Glomerular visceral epithelial cell (primary cell): ENCODE data around the gene ADAMTS12.

Experiments
- DNase-seq: peaks from one replicate; pipeline ENCODE4 v3.0.0-alpha.2; 2016; ENCODE audit errors: extremely low spot score

ADAMTS12 gene

DNA sequence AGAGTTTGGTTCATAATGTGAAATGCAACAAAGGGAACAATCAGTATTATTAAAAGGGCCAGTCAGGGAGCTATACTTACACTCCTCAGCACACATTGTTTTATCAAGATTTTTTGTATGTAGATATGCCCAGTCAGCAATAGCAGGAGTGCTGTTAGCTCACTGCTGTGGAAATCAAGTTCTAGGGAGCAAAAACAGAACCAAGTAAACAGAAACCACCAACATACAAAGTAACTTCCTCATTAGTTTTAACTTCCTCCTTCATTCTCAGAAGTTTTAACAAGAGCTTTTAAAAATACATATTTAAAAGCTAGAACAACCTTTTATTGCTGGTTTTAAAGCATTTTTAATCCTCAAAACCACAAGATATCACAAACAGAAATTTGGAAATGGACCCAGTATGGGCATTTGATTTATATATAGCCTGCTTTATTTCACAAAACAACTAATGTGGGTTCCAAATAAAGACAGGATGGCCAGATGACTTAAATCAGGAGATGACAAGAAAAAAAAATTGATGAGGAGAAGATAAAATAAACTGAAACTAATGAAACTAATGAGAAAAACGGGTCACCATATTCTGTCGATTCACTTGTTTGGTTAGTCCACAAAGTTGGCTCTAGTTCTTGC lies 178.5 kb downstream of the ADAMTS12 start:
- DNase-seq = no peak

- DNase-seq = no peak
Measured at GRCh38 chr5:33712664-33713063, 179.1 kb downstream of the ADAMTS12 start.

DNA sequence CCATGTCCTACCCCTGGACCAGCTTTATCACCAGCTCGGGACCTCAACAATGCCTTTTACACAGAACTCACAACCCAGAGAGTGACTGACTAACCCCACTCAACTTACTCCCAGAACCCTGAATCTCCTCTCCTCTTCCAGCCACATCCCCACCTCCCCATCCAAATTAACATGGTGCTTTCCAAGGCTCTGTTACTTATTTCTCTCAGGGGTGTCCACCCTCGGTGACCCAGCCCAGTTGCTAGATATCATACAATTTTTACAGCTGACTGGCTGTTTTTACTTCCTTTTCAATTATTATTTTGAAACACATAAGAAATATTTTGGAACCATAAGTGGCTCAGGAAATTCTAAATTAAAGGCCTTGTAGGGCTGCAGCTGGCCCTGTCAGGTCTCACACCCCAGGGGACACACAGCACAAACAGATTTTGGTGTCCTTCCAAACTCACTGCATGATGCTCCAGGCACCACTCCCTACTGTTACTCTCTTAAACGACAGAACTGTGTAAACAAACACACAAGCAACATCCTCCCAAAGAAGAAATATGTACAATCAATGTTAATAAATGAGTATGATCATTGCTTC lies 180.6 kb downstream of the ADAMTS12 start:
- DNase-seq = no peak

DNA sequence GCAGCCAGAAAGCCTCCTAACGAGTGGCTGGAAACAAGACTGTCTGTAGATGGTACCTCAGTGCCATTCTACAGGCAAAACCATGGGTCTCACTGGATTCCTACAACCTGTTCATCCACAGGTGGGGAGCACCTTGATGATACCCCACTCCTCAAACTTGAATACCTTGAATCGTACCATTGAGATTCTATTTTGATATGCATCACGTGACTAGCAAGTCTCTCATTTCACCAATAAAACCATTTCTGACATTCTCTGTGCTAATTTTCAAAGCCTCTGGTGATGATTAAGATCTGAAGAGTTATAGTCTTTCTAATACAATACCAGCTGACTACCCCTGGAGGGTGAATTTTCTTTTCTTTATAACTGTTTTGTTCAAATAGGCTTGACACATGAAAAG lies 188.9 kb downstream of the ADAMTS12 start:
- no peak for DNase-seq

DNA sequence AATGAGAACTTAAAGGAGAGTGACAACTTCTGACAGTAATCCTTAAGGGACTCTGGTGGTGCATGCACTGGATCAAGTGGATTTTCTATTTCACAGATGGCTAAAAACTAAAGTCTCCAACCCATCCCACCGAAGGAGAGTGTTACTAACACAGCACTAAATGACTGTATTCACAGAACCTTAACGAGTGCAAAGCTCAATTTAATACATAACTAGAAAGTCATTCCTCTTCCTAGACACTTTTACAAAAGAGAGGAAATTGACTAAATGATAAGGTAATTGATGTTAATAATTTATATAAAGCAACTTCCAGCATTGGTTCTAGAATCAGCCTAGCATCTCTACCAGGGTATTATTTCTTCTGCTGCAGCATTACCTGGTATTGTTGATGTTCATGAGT lies 189.8 kb downstream of the ADAMTS12 start:
- DNase-seq = no peak

DNA sequence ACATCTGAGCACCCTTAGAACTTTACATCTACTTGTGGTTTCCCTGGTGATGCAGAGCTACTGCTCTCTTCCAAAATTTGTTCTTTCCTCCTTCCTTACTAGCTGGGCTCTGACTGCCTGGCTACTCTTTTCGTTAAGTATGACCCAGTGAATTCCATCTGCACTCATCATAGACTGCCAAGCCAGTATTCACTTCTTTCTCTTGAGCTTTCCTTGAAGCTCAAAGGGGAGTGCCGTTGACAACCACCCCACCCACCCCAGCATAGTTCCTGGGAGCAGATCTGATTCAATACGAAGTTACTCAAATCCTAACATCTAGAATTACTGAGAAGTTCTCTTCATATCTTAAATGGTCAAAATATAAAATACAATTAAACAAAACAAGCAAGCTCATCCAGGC lies 190.5 kb downstream of the ADAMTS12 start:
- DNase-seq = no peak

DNA sequence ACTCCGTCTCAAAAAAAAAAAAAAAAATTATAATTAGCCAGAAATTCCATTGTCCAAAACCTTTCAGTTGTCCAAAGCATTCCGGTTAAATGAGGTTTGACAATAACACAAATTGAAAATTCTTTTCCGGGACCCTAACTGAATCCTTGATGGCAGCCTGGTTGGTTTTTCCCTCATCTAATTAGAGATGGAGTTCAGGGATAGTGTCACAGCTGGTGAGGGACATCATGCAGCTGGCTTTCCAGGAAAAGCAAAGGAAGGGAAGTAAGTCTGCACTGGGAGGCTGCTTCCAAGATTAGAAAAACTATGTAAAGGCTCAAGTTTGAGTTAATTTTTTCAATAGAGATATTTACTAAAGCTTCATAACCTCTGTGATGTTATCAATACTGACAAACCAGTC lies 195.4 kb downstream of the ADAMTS12 start:
- DNase-seq = no peak

- no peak for DNase-seq
Measured at GRCh38 chr5:33692980-33693379, 198.8 kb downstream of the ADAMTS12 start.

DNA sequence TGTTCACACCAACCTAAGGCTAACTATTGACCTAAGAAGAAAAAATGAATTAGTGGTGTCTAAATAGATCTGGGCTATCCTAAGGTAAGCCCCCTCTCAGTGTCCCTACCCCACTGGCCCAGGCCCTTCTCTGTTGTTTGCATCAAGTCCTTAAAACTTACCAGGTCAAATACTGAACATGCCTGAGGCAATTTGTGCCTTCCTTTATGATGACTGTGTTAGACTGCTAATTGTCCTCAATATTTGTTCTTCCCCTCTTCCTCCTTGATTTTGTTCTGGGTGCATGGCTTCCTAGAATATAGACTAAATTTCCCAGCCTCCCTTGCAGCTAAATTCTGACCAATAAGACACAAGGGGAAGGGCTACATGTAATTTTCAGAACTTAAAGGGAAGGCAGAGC lies 199.9 kb downstream of the ADAMTS12 start:
- DNase-seq = no peak

- peak; percentile 68 for DNase-seq
Measured at GRCh38 chr5:33690374-33691135, 201.2 kb downstream of the ADAMTS12 start.

DNA sequence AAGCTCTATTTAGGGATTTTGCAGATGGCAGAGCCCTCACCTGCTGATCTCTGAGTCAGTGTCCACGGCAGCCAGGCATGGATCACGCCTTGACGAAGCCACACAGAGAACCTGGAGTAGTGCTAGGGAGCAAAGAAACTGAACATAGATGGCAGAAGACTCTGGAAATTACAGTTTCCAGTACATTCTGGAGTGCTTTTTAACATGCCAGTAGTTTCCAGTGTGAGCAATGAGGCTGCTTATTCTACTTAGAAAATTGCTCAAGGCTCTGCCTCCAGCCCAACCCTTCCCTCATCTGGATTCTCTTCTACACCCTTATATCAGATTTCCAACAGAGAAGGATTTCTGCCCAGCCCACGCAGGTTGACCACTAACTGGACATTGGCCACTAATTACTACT lies 203.3 kb downstream of the ADAMTS12 start:
- DNase-seq = no peak

DNA sequence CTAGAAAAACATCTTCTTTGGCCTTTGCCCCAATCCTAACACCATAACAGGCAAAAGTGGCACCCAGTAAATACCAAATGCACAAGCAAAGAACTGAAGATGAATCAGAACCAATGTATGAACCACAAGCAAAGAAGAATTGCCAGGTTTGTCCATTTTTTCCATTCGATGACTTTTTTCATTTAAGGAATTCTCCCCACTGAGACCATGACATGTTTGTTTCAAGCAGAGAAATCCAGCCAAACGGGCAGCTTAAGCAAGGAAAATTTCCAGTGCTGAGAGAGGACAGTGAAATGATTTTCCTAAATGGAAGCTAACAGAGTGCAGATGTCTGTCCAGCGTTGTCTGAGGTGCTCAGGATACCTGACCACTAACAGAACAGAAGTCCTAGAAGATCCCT lies 203.7 kb downstream of the ADAMTS12 start:
- DNase-seq = no peak

- DNase-seq = no peak
Measured at GRCh38 chr5:33685873-33686755, 205.7 kb downstream of the ADAMTS12 start.

DNA sequence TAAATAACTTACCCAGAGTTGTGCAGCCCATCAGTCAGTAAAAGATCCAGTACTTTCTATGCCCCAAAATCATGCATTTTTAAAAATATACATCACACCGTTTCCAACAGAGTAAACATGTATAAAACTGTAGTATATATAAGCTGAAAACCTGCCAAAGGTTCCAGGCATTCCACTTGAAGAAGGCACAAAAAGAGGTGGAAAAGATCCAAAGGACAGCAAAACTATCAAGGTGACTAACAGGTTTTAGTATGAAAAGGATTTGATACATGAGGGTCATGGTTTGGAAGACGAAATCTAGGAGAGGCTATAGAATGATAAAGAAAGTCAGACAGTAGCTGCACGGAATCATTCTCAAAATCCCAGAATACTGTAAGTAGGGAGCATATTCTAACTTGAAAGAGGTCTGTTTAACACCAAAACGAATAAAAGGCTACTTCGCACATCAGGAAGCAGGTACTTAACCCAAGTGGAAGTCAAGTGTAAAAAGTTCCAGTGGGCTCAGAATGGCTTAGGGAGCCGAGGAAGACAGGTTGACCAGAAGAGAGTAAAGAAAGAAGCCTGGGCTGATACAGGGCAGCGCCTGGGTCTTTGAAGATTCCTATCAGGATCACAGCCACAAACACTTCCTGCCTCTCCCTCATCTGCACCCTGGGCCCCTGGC lies 207.2 kb downstream of the ADAMTS12 start:
- no peak for DNase-seq

DNA sequence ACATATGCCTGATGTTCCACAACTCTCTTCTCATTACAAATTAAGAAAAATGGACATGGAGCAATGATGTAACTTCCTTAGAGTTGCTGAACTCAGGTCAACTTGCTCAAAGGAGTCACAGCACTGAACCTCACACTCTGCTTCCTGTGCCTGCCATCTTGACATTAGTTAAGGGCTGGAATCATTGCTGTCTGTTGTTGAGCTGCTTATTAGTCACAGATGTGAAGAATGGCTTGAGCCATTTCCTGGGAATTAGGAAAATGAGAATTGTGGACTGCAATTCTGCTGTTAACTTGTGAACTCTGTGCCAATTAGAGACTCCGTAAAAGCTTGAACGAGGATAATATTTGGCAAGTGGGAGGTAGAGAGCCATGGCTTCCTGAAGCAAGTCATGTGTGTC lies 212.0 kb downstream of the ADAMTS12 start:
- DNase-seq = no peak

- no peak for DNase-seq
Measured at GRCh38 chr5:33675958-33676464, 215.8 kb downstream of the ADAMTS12 start.

- no peak for DNase-seq
Measured at GRCh38 chr5:33671700-33672291, 220.0 kb downstream of the ADAMTS12 start.

GRCh38 chr5:33662722-33663427 lies 228.9 kb downstream of the ADAMTS12 start:
- DNase-seq = no peak

- no peak for DNase-seq
Measured at GRCh38 chr5:33659526-33660169, 232.1 kb downstream of the ADAMTS12 start.
